OCI-LY1 (cell line): ENCODE measurements around the gene HSF4.

Experiments
- CTCF ChIP-seq: fragments of 200-600 bp; sonication (generic), shearing (Covaris generic); IDR thresholded peaks from 2 replicates; pipeline ENCODE4 v1.5.1; 2017; ENCODE audit warnings: mild to moderate bottlenecking, antibody characterized with exemption, low read length, moderate library complexity, mixed read lengths
- EZH2 ChIP-seq: fragments of 200-600 bp; sonication (generic), shearing (Covaris generic); IDR thresholded peaks from 2 replicates; pipeline ENCODE4 v1.8.0; 2017; ENCODE audit warnings: borderline replicate concordance, mixed run types, mild to moderate bottlenecking, antibody characterized with exemption, low read length, moderate library complexity, mixed read lengths

GRCh38 chr16:67192781-67193361 lies 28.3 kb downstream of the HSF4 start:
- TF ChIP-seq CTCF (no peak), EZH2 (no peak)
